B cell (primary cell): ENCODE measurements around the gene ARHGAP23. TPM values are rescaled to one million over a fixed set of nuclear protein-coding genes. Genes with fewer than 3 reads are reported as not detected.

Source experiments
- ATAC-seq: fragments of 200-7000 bp; cut with Tn5 transposase; one replicate; pipeline ENCODE4 v1.10.0; 2021; ENCODE audit warnings: low read depth, mild to moderate bottlenecking, moderate number of reproducible peaks, moderate library complexity
- CTCF ChIA-PET: fragments of 350-600 bp; sonication (Branson Sonifier 250); formaldehyde crosslinking; loops from one replicate; lab custom pipeline; 2021; ENCODE audit warnings: antibody characterized with exemption, inconsistent platforms; lab: Charles Lee
- POLR2A ChIA-PET: fragments of 350-600 bp; sonication (Branson Sonifier 250); formaldehyde crosslinking; loops from one replicate; lab custom pipeline; 2021; ENCODE audit warnings: antibody characterized with exemption; lab: Charles Lee
- DNase-seq: peaks from one replicate; pipeline ENCODE4 v3.0.0; 2013
- H2AFZ ChIP-seq: 2 replicates; pipeline ENCODE4 v1.6.1; 2012; ENCODE audit warnings: mild to moderate bottlenecking, low read depth, low read length; ENCODE audit not compliant: insufficient read depth, poor library complexity, severe bottlenecking
- H3K27ac ChIP-seq, 2 donors: 1 replicate in 1 of 2; 2 replicates in 1 of 2; pipeline ENCODE4 v1.5.1; 2012 to 2013; ENCODE audit warnings: low read length in 2 of 2, mild to moderate bottlenecking in 2 of 2, moderate library complexity in 1 of 2
- H3K27me3 ChIP-seq, 4 experiments: fragments of 200-600 bp in 1 of 4; sonication (generic) in 1 of 4; replicated peaks in 1 of 4; 1 replicate in 2 of 4; 2 replicates in 2 of 4; pipeline versions ENCODE4 v1.6.1 to v1.7.0; 2013 to 2016; ENCODE audit warnings: low read length in 3 of 4, mild to moderate bottlenecking in 2 of 4, mixed read lengths in 1 of 4, moderate library complexity in 1 of 4; ENCODE audit not compliant: insufficient read depth in 4 of 4, control insufficient read depth in 3 of 4; ENCODE audit errors: control extremely low read depth in 1 of 4
- H3K36me3 ChIP-seq, 2 experiments: replicated peaks in 1 of 2; 1 replicate in 1 of 2; 2 replicates in 1 of 2; pipeline versions ENCODE4 v1.6.1 to v1.7.1; 2013; ENCODE audit warnings: low read length in 1 of 2; ENCODE audit not compliant: insufficient read depth in 2 of 2, control insufficient read depth in 1 of 2; ENCODE audit errors: control extremely low read depth in 1 of 2, extremely low read depth in 1 of 2
- H3K4me1 ChIP-seq, 2 donors: fragments of 200-600 bp in 1 of 2; sonication (generic) in 1 of 2; 1 replicate in 1 of 2; 2 replicates in 1 of 2; pipeline versions ENCODE4 v1.5.1 to v1.6.1; 2013 to 2017; ENCODE audit warnings: low read length in 2 of 2; ENCODE audit not compliant: control insufficient read depth in 2 of 2, insufficient read depth in 2 of 2
- H3K4me2 ChIP-seq: replicated peaks from 2 replicates; pipeline ENCODE3; 2012; ENCODE audit warnings: mild to moderate bottlenecking, low read depth, low read length; ENCODE audit not compliant: poor library complexity, severe bottlenecking
- H3K4me3 ChIP-seq, 5 experiments: fragments of 200-600 bp in 1 of 5; sonication (generic) in 1 of 5; 1 replicate in 3 of 5; 2 replicates in 2 of 5; pipeline versions ENCODE4 v1.5.1 to v1.7.0; 2011 to 2016; ENCODE audit warnings: low read length in 4 of 5, mild to moderate bottlenecking in 4 of 5, low read depth in 2 of 5, control low read depth in 1 of 5, moderate library complexity in 1 of 5; ENCODE audit not compliant: insufficient read depth in 1 of 5; ENCODE audit errors: control extremely low read depth in 1 of 5, extremely low read depth in 1 of 5
- H3K79me2 ChIP-seq: fragments of 200-600 bp; sonication (generic); one replicate; pipeline ENCODE4 v1.6.0; 2016; ENCODE audit warnings: low read length; ENCODE audit not compliant: control insufficient read depth, insufficient read depth
- H3K9ac ChIP-seq: fragments of 200-600 bp; sonication (generic); 2 replicates; pipeline ENCODE4 v1.6.1; 2017; ENCODE audit warnings: mild to moderate bottlenecking, low read length, moderate library complexity
- H3K9me3 ChIP-seq, 3 donors: one replicate each; pipeline versions ENCODE4 v1.6.1 to v1.7.1; 2013; ENCODE audit warnings: low read length in 2 of 3; ENCODE audit not compliant: control insufficient read depth in 2 of 3, insufficient read depth in 1 of 3; ENCODE audit errors: control extremely low read depth in 1 of 3
- H4K20me1 ChIP-seq: 2 replicates; pipeline ENCODE4 v1.6.0; 2012; ENCODE audit warnings: mild to moderate bottlenecking, low read length; ENCODE audit not compliant: insufficient read depth, control insufficient read depth, poor library complexity, severe bottlenecking
- H3K27ac Mint-ChIP-seq: one replicate; pipeline ENCODE4 v1.8.0; 2021; ENCODE audit warnings: mixed read lengths
- H3K27me3 Mint-ChIP-seq: one replicate; pipeline ENCODE4 v1.8.0; 2021; ENCODE audit warnings: mixed read lengths
- H3K4me1 Mint-ChIP-seq: one replicate; pipeline ENCODE4 v1.8.0; 2021; ENCODE audit warnings: mixed read lengths
- H3K4me3 Mint-ChIP-seq: one replicate; pipeline ENCODE4 v1.8.0; 2021; ENCODE audit warnings: mixed read lengths
- H3K9me3 Mint-ChIP-seq: one replicate; pipeline ENCODE4 v1.8.0; 2022; ENCODE audit warnings: mixed read lengths; ENCODE audit not compliant: insufficient read depth
- EZH2 ChIP-seq: IDR thresholded peaks from 2 replicates; pipeline ENCODE4 v1.6.1; 2012; ENCODE audit warnings: borderline replicate concordance, low read depth, mild to moderate bottlenecking, moderate library complexity, low read length; ENCODE audit not compliant: insufficient read depth, poor library complexity, severe bottlenecking
- whole genome bisulfite sequencing: methylation state at CpG from one replicate; pipeline ENCODE4 v1.1.5; 2013; ENCODE audit warnings: missing lambda C conversion rate; ENCODE audit not compliant: insufficient coverage; 5-methylcytosine and 5-hydroxymethylcytosine counted together
- intact Hi-C: fragments of 100-400 bp; cut with micrococcal nuclease; formaldehyde crosslinking; loops from one replicate; pipeline ENCODE4 v1.10.0; 2022
- polyA plus RNA-seq: library from polyadenylated mRNA; depleted of rRNA; stranded (reverse); fragments of >200 nt; gene quantifications from 2 replicates; pipeline ENCODE4 v1.2.3, GENCODE V29; 2012
- total RNA-seq, 2 donors: library from RNA; stranded (reverse); fragments of 120-200 nt in 1 of 2; gene quantifications; 1 replicate in 1 of 2; 2 replicates in 1 of 2; pipeline versions ENCODE4 v1.2.3 to v1.2.4, GENCODE V29; 2013 to 2022
- TF ChIP-seq, protein P1 (sequence below): fragments of 200-600 bp; IDR thresholded peaks from one replicate; pipeline ENCODE4 v1.8.0; 2022; ENCODE audit warnings: antibody characterized with exemption, mild to moderate bottlenecking

Gene ARHGAP23
- total and polyA plus RNA-seq, 2 donors (not counting 1 experiment from before 2014, with no cell fraction given), result 0.07 to 0.12 TPM

DNA sequence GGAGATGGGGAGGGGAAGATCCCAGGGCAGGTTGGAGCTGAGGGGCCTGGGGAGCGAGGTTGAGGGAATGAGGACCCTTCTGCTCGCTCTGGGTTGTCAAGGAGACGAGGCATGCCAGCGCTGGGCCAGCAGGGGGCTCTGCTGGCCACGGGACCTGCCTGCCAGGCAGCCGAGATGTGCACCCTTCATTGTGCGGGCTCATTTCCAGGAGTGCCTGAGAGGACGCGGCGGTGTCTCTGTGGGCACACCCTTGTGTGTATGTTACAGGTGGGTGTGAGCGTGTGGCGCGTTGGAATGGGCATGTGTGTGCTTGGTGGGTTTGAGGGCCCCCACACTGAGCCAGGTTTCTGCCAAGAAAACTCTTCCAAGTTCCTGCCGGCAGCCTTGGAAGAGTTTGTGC, 15.9 kb downstream of the ARHGAP23 start:
- no peak for TF ChIP-seq EZH2
- TF ChIP-seq, protein P1, sequence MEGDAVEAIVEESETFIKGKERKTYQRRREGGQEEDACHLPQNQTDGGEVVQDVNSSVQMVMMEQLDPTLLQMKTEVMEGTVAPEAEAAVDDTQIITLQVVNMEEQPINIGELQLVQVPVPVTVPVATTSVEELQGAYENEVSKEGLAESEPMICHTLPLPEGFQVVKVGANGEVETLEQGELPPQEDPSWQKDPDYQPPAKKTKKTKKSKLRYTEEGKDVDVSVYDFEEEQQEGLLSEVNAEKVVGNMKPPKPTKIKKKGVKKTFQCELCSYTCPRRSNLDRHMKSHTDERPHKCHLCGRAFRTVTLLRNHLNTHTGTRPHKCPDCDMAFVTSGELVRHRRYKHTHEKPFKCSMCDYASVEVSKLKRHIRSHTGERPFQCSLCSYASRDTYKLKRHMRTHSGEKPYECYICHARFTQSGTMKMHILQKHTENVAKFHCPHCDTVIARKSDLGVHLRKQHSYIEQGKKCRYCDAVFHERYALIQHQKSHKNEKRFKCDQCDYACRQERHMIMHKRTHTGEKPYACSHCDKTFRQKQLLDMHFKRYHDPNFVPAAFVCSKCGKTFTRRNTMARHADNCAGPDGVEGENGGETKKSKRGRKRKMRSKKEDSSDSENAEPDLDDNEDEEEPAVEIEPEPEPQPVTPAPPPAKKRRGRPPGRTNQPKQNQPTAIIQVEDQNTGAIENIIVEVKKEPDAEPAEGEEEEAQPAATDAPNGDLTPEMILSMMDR, result peak; percentile 65
- H3K9ac ChIP-seq, result no peak overlapping the region
- H4K20me1 ChIP-seq, result no peaks in the 10 kb centered on the region
- H3K4me2 ChIP-seq, result no peak overlapping the region
- no peaks in the 10 kb centered on the region for H3K4me1 ChIP-seq
- no peak overlapping the region for H3K27ac Mint-ChIP-seq
- CTCF ChIA-PET, result interaction anchor here (0.6 to 3.3 kb wide), 5 partner anchors 42 to 709 kb away, joined by 3 to 14 read pairs (median 3); no protein-coding TSS in a partner anchor
- H3K27me3 Mint-ChIP-seq, result peaks cover 16% of the 10 kb centered on the region
- no peaks in the 10 kb centered on the region for H3K79me2 ChIP-seq
- intact Hi-C loops, result loop anchor here (1.0 kb wide), 1 partner anchor 48 kb away; no protein-coding TSS in a partner anchor
- ATAC-seq (peak; percentile 67), DNase-seq (peak; percentile 55)
- H3K27ac ChIP-seq, result no peak overlapping the region
- H3K4me3 ChIP-seq, result no peak overlapping the region
- POLR2A ChIA-PET, result no interaction called here
- 25% methylated on average over 14 of the region's 14 CpGs for WGBS
- H3K36me3 ChIP-seq, result no peaks in the 10 kb centered on the region
- no peaks in the 10 kb centered on the region for H3K9me3 Mint-ChIP-seq
- H2AFZ ChIP-seq, result peak overlapping the region; percentile 23
- no peak overlapping the region for H3K4me3 Mint-ChIP-seq
- peaks cover 0 to 11% (median 0%) of the 10 kb centered on the region in 4 experiments for H3K27me3 ChIP-seq
- H3K9me3 ChIP-seq, result no peaks in the 10 kb centered on the region
- peaks cover 3% of the 10 kb centered on the region for H3K4me1 Mint-ChIP-seq

DNA sequence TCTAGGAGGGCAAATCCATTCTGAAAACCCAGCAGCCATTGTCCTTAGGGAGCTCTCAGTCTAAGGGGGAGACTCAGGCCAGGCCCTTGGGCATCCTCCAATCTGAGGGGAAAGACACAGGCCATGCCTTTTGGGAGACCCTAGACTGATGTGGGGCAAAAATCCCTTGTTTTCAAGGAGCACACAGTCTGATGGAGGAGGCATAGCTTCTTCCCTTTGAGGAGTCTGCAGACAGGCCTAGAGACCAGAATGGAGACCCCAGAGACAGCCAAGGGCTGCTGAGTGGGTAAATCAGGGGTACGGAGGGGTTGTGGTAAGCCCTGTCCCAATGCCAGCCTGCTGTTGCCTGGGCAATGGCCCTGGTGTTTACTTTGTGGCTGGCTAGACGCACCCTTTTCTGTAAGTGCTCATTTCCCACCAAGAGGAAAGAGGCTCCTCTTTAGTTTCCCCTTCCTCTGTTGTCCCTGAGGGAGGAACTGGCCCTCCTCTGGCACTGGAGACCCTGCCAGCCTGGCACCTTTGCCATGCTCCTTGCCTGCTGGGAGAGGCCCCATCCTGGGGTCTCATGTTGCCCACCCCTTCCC, 19.3 kb downstream of the ARHGAP23 start:
- Mint-ChIP-seq H3K27me3 (peaks cover 26% of the 10 kb centered on the region), H3K27ac (no peak overlapping the region), H3K9me3 (no peaks in the 10 kb centered on the region), H3K4me3 (no peak overlapping the region), H3K4me1 (peaks cover 5% of the 10 kb centered on the region)
- no peak for TF ChIP-seq EZH2
- TF ChIP-seq, protein P1, result no peak
- H3K4me3 ChIP-seq, result no peak overlapping the region
- H3K79me2 ChIP-seq, result no peaks in the 10 kb centered on the region
- no peak overlapping the region for H3K4me2 ChIP-seq
- H3K4me1 ChIP-seq, result no peaks in the 10 kb centered on the region
- peaks cover 0 to 21% (median 0%) of the 10 kb centered on the region in 4 experiments for H3K27me3 ChIP-seq
- ATAC-seq (no peak), DNase-seq (no peak)
- H2AFZ ChIP-seq, result no peak overlapping the region
- ChIA-PET CTCF (interaction anchor here (0.8 kb wide), 1 partner anchor 45 kb away, joined by 3 read pairs; no protein-coding TSS in a partner anchor), POLR2A (no interaction called here)
- WGBS, result 13% methylated on average over 2 of the region's 2 CpGs
- intact Hi-C loops, result no loop called here
- H3K27ac ChIP-seq, result no peak overlapping the region
- no peaks in the 10 kb centered on the region for H3K9me3 ChIP-seq
- no peaks in the 10 kb centered on the region for H4K20me1 ChIP-seq
- no peaks in the 10 kb centered on the region for H3K36me3 ChIP-seq
- no peak overlapping the region for H3K9ac ChIP-seq
